Daoy (cell line): Measurements from ENCODE around the gene FHIT. TPM values are rescaled to one million over a fixed set of nuclear protein-coding genes. Genes with fewer than 3 reads are reported as not detected.

Experiments
- DNase-seq: peaks from one replicate; pipeline ENCODE4 v3.0.0-alpha.2; 2015; ENCODE audit warnings: low read depth
- total RNA-seq: library from RNA; depleted of rRNA; stranded (reverse); fragments of >200 nt; shearing (Covaris generic); gene quantifications from 2 replicates; pipeline ENCODE4 v1.2.3, GENCODE V29; 2014

Gene FHIT
- total RNA-seq, 1 experiment from 2014 or later, result not detected

DNA sequence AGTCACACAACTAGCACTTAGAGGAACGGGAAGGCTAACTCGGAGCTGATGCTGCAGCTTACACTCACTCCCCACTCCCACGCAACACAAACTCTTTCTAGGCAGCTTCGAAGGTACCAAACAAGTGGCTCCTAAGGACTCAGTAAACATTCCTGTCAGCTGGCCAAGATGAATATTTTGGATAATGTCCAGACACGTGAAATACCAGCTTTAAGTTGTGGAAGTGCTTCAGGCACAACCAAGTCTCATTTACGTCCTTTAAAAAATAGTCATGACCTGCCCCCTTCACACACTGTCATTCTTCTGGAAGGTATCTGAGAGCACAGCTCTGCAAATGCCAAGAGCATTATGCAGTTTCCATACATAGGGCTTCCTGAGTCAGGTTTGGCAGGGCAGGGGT lies 1195.5 kb downstream of the FHIT start:
- DNase-seq, result no peak

DNA sequence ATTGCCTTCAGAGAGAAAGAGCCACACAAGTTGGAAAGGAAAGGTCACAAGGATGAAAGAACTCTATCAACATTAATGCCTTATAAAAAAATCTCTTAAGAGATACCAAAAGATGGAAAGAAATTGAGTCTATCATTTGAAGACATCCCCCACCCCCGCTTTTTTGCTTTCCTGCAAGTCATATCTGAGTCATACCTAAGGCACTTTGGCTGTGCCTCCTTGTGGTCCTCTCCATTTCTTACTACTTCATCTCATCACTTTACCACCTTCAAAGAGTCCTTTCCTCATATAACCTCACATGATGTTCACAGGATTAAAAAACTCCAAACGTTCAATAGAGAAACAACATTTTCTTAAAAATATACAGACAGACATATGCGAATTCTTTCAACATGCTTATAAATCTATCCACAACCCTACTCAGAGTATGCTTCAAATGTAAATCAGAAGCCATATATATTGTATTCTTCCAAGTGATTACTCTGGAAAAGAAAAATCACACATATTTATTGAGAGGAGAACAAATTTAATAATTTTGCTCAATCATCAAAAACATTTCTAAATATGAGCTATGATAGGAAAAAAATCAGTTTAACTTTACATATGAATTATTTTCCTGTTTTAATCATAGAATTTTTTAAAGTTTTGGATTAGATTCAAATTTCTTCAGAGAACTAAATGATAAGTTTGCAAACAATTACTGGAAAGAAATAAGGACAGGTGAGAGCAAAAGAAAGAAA lies 1197.6 kb downstream of the FHIT start:
- DNase-seq, result no peak

DNA sequence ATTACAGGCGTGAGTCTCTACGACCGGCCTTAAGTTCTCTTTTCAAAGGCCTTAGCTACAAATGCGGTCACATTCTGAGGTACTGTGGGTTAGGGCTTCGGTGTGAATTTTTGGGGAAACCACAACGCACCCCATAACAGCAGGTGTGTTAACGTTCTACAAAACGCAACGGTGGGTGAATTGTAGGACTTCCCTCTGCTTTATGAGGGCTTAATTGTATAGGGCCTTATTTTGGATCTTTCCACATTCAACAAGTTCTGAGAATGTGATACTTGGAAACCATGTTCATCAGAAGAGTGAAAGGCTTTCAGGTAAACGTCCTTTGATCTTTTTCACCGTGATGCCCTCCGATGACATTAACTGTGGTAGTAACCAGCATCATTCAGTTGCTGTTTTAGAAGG lies 1202.8 kb downstream of the FHIT start:
- DNase-seq, result no peak

DNA sequence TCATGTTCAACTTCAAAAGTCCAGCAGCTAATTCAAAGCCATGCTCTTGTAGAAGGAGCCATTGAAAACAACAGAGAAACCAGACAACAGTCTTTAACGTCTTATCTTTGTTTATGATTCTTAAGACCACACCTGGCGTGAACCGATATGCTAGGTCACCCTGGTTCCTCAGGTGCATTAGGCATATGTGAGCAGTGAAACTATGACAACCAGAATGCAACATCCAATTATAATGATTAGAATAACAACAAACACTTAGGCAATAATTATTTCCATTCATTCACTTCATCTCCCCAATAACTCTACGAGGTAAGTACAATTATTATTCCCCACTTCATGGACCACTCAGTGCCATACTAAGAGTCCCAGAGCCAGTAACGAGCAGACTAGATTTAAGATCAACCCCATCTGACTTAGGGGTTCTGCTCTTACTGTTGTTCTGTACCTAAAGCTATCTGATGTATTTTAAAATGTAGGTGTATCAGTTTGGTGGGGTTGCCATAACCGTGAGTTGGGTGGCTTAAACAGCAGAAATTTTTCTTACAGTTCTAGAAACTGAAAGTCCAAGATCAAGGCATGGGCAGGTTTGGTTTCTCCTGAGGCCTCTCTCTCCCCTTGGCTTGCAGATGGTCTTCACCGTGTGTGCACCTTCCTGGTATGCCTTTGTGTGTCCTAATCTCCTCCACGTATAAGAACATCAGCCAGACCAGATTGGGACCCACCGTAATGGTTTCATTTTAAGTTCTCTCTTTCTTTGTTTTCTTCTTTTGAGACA lies 1203.6 kb downstream of the FHIT start:
- no peak for DNase-seq

DNA sequence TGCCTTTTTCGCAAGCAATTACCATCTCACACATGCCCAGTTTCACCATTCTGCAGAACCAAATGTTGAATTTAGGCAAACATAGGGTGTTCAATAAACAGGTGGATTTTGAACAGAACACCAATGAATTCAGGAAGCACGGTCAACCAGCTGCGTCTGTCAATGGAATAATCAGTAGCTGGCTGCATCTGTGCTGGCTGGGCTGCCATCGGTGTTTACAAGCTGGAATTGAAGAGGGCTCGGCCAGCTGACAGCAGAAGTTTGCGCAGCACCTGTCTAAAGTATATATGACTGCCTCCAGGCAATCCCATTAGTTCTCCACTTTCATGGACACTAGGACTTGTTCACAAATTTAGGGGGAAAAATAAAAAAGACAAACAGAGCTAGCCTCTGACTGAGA lies 1205.0 kb downstream of the FHIT start:
- DNase-seq, result no peak

DNA sequence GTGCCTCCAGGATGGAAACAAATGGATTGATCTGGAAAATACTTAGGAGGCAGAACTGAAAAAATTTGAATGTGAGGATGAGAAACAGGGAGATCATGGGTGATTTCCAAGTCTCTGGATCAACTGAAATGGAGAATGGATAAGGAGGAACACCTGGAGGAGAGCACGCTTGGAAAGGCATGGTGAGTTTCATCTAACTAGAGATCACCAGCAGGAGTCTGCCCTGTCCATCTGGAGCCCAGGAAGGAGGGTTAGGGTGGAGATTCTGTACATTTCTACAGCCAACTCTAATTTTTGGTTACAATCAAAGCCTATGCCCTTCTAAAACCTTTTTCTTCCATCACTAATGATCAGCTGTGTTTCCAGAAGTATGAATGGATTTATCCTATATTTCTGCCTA lies 1205.6 kb downstream of the FHIT start:
- no peak for DNase-seq

DNA sequence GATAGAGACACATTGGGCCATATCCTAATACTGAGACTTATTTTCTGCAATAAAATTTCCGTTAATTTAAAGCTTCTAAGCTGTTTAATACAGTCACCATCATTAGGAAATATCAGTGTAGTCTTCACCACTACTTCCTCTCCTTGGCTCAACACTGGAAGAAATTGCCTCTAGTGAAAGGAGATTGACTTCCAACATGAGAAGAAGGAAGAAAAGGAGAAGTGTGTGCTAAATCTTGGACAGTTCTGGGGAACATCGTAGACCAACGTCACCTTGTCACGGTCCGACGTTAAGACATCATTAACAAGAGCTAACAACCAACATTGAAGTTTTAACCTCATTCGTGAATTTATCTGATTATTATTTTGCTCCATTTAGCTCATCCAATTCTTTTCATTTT lies 1214.4 kb downstream of the FHIT start:
- no peak for DNase-seq

DNA sequence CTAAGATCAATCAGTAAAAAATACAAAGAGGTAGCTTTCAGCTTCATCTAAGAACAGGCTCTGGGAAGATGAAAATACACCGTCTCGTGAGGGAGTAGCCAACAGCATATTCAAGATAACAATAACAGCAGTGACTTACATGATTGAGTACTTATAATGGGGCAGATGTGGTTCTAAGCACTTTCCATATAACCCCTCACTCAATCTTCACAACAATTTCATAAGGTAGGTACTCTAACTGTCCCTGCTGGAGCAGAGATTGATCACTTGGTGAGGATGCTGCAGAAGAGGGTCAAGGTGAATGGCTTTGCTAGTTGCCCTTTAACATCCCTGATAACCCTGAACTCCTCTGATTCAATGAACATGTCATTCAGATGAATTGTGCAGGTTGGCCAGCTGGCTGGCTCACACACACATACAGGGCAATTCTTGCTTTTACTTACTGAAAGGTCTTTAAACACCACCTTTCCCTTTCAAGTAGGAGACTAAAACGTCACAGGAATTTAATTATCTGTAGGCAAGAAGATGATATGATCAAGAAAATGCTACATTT lies 1217.3 kb downstream of the FHIT start:
- no peak for DNase-seq

DNA sequence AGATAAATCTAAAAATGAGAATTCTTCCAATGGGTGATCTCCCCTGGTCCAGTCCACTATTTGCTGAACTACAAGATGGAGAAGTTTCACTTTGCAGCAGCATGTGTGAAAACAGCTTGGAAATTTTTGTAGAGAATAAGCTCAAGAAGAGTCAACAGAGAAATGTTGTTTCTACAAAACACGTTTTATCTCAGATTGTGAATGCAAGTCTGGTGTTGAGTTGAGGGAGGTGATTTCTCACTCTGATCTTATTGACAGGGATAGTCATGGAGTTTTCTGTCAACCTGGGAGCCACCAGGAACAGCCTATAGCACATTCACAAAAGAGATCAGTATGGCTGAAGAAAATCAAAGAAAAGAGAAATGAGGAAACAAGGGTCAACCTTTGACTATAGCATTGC lies 1220.3 kb downstream of the FHIT start:
- no peak for DNase-seq

DNA sequence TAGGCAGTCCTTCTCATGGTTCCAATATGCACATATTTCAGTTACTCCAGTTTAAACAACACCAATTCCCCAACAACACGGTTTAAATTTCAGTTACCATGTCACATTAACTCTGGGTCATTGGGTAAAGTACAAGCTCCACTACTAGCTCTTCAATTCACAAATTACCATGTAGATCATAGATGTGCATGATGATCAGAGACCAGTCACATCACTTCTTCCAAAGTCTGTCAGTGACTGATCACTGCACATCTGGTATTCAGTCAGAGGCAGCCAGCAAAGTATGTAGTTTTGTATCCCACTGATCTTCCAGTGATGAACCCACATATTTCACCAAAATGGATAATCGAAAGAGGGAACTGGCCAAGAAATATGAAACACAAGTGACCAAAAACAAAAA lies 1223.0 kb downstream of the FHIT start:
- no peak for DNase-seq

DNA sequence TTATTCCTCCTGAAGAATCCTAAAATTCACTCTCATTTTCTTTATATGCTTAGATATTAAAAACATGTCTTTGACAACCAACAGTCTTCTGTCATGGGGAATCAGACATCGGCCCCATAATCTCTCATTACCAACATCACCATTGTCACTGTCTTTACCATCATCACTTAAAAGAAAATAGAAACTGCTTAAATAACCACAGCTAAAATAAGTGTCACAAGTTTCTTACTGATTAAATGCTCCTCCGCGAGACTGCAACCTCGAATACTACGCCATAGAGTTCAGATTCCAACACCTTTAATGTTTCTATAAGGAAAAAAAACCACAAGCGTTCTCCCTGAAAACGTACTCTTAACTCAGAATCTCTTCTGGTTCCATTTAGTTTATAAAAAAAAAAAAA lies 1223.9 kb downstream of the FHIT start:
- no peak for DNase-seq

DNA sequence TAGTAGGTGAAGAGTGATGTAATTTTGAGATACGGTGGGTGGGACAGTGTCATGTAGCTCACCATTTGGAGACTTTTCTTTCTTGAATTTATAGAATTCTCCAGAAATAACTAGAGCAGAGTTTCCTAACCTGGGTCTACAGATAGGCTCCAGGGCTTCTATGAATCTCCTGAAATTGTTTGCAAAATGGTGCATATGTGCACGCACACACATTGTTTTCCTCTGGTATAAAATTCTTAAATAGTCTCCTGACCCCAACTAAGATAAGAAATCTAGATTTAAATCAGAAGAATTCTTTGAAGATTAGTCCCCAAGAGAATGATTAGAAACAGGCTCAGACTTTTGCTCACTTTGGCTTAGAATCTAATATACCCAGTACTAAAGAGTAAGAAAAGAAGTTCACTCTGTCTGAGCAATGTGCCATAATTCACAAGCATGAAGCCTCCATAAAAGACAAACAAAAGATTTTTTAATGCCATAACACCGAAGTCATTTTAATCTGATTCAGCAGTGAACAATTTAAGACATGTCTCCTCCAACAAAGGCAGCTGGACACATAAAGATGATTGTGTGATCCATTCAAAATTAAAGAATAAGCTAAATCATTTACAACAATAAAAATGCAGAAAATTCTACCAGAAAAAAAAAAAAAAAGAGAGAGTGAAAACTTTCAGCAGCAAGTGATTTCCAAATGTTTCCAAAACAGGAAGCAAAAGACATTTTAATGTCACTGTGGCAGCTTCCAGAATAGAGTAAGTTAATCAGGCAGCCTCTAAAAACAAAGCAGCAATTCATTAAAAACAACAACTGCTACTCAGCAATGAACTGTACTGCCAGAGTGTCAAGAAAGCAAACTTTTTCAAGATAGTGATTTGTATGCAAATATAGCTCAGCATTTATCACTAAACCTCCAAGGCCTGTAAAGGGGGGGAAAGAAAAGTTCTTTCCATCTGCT lies 1225.9 kb downstream of the FHIT start:
- DNase-seq, result no peak

DNA sequence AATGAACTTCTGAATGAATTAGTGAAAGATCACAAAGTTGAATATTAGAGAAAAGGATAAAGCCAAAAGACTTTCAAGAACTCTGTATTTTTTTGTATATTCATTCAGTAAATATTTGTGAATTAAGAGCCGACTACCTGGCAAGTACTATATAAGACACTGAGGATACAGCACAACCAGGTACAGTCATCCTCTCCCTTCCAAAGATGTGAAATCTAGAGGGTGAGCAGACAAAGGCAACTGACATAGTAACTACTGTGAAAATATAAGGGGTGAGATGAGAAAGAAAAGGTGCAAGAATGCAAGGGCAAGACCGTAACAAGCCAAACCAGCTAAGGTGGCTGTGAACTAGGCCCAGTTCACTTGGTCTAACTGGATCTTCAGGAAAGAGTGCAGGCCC lies 1226.9 kb downstream of the FHIT start:
- DNase-seq, result no peak

DNA sequence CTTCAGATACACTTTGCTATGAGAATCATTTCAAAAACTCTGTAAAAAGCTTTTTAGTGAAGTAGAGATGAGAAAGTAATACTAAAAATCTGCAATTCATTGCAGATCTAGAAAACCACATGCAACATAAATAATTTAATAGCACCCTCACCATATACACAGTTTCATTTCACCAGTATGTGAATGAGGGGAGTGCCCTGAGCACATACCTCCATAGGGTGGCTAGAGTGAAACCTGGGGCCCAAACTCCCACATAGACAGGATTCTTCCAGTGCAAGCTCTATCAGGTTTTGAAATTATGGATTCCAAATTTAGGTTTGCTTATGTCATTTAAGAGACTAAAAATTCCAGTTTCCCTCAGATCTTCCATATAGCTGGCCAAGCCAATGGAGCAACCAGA lies 1228.1 kb downstream of the FHIT start:
- no peak for DNase-seq

DNA sequence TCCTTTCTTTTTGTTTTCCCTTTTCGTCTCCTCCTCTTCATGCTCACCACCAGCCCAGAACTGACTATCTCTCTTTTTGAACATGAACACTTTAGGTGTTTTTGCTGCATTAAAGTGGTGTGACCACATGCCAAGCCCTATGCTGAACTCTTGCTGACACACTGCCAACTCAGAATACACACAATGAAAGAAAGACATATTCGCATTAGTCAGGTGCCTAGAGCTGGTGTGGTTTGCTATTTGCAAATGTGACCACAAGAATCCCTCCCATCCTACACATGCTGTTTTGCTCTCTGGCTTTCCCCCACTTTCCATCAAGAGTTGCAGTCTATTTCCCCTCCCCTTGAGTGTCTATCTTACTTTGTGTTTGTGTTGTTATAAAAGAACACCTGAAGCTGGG lies 1233.6 kb downstream of the FHIT start:
- DNase-seq, result no peak

DNA sequence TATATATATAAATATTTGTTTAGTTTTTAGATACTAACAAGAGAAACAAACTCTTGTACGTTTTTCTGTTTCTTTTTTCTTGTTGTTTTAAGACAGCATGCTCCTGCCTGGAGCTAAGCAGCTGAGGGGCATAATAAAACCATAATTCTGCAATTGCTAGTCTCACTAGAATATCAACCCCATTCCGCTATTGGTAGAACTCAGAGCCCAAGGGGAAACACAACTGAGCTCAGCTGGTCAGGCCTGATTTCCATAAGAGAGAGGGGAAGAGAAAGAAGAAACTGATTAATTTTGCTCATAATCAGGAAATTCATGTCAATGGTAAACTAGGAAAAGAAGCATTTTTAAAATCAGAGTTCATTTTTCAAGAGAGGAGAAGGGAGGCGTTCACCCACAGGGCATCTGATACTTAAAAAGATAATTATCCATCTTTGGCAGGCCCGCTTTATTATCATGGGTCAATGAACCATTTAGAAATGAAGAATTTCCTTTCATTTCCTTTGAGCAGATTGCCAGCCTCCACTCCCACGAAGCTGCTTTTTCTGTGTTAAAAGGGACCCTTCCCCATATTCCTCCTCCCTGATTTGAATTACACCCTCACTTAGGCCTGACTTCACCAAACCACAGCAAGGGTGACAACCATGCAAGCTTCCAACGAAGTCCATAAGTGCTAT lies 1236.1 kb downstream of the FHIT start:
- DNase-seq, result no peak

DNA sequence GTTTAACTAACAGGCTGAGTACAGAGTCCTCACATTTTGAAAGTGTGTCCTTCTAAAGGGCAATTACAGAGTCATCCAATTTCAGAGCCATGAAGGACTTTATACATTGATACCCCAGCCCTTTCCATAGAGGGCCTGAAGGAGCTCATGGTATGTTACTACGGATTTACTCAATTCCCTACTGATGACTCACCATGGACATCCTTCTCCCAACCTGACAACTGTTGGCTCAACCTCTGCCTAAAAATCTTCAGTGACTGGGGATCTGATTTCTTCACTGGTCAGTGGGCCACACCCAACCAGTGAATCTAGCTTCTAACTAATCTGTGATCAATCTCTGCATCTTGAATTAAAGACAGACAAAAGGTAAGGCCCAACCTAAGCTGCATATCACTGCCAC lies 1238.0 kb downstream of the FHIT start:
- no peak for DNase-seq

DNA sequence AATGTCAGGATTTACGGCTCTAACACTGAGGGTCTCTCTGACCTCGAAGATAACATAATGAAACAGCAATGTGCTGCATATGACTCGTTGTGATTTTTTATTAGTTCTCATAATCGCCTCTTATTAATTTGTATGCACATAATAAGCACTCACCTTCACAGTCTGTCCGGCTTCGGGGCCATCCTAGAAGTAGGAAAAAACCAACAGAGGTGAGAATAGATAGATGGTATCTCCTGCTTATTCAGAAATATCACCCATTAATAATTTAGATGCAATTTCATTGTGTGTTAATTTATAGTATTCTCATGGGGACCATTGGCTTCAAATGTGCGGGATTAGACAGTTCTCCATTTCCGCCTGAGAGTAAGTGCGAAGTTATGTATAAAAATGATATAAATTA lies 1240.0 kb downstream of the FHIT start:
- DNase-seq, result no peak

DNA sequence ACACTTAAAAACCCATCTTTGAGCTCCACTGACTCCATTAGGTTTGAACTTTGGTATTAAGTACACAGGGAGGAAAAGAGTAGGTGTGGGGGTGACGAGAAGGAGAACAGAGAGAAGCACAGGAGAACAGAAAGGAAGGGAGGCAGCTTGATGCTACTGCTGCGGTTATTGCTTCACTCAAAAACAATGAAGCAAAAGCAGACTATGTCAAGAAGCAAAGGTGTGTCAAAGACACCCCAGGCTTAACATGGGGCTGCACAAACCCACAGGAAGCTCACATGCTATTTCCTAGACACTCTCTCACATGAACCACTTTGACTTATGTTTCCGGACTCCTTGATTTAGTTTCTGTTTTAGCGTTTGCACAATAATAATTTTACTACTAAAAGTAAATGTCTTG lies 1240.5 kb downstream of the FHIT start:
- no peak for DNase-seq

DNA sequence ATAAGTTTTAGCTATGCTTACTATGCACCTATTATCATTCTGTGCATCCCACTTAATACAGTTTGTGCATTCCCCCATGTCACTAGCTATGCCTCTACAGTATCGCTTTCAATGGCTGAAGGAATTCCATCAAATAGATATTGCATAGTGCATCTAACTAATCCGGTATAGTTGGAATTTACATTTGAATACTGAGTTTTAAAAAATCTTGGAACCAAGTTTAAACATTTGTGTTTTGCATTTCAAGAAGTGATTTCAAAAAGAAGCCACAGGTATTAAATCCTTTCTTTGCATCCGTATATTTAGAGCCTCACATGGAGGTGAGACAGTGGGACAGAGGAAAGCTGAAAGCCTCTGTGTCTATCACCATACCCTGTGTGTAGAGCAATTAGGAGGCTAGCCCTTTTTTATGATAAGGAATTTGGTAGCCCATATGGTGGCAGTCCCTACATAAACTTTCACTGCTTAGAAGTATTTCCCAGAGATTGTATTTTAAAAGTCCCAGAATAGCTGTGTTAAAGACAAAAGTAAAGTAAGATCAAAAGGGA lies 1241.2 kb downstream of the FHIT start:
- no peak for DNase-seq

DNA sequence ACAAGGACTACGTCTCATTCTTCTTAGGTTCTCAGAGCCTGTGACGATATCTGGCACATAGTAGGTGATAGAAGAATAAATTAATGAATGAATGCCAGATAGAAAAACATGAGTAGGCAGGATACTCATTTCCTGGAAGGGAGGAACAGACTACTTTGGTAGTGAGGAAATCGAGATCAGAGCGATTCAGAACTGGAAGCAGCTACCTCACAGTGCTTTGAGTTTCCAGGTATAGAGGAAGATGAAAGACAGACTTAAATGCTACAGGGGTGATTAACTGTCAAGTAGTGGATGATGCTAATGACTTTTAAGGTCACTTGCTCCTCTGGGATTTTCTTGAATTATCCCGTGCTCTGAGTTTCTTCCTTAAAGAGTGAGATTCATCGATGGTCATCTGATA lies 1249.9 kb downstream of the FHIT start:
- DNase-seq, result no peak
